ENCODE data around the gene ZNF74.
"Not testable (repeated sequence)": the region's sequence is repeated elsewhere in the genome, so short reads cannot be mapped to it uniquely, and the experiment has no call there.

Gene ZNF74

GRCh38 chr22:20406686-20407408, 12.9 kb downstream of the ZNF74 start:
- H3K36me3 ChIP-seq (ENCODE audit: control insufficient read depth in 1 of 2, insufficient read depth in 2 of 2, low read length in 2 of 2) = peaks cover 35 to 48% of the 10 kb centered on the region in 2 experiments
- no peak overlapping the region for H2BK120ac ChIP-seq (ENCODE audit: insufficient read depth, low read length, poor library complexity)
- H2BK12ac ChIP-seq (ENCODE audit: low read length) = no peak overlapping the region
- no peaks in the 10 kb centered on the region for H3K27me3 ChIP-seq (ENCODE audit: insufficient read depth, low read length)
- H3K9ac ChIP-seq (ENCODE audit: low read length) = no peak overlapping the region
- H3K18ac ChIP-seq (ENCODE audit: low read length) = no peak overlapping the region
- no peak for DNase-seq
- no CpG with 5 or more reads among the region's 13 CpGs for WGBS (ENCODE audit: extremely low coverage, insufficient coverage, insufficient read length)
- no peak overlapping the region for H3K4me2 ChIP-seq (ENCODE audit: low read length)
- no peak overlapping the region for H3K4ac ChIP-seq (ENCODE audit: low read depth, low read length)
- H3K4me3 ChIP-seq (ENCODE audit: low read depth, low read length) = no peak overlapping the region
- H3K79me1 ChIP-seq (ENCODE audit: low read length) = no peaks in the 10 kb centered on the region
- peaks cover 2% of the 10 kb centered on the region for H3K9me3 ChIP-seq (ENCODE audit: insufficient read depth, low read depth, low read length)
- H4K91ac ChIP-seq (ENCODE audit: low read depth, low read length) = no peak overlapping the region
- H2AK5ac ChIP-seq (ENCODE audit: low read length) = no peak overlapping the region
- H2BK5ac ChIP-seq (ENCODE audit: low read depth, low read length, poor library complexity) = no peak overlapping the region
- H3K27ac ChIP-seq (ENCODE audit: low read depth, low read length) = no peak overlapping the region
- H3K23ac ChIP-seq (ENCODE audit: low read length) = no peak overlapping the region
- no peaks in the 10 kb centered on the region for H3K79me2 ChIP-seq (ENCODE audit: control insufficient read depth, insufficient read depth, low read length, poor library complexity)
- H2AFZ ChIP-seq (ENCODE audit: insufficient read depth, low read length, poor library complexity) = no peak overlapping the region
- no peak overlapping the region for H4K8ac ChIP-seq (ENCODE audit: low read depth, low read length)
- no peak overlapping the region for H4K12ac ChIP-seq (ENCODE audit: low read depth, low read length)
- H3K14ac ChIP-seq (ENCODE audit: low read length) = no peak overlapping the region
- no peaks in the 10 kb centered on the region for H3K4me1 ChIP-seq (ENCODE audit: control insufficient read depth in 1 of 2, insufficient read depth in 2 of 2, low read length in 2 of 2)

- Histone ChIP-seq H3K23ac (ENCODE audit: low read length) (no peak overlapping the region), H3K36me3 (ENCODE audit: control insufficient read depth in 1 of 2, insufficient read depth in 2 of 2, low read length in 2 of 2) (peaks cover 35 to 47% of the 10 kb centered on the region in 2 experiments), H3K79me1 (ENCODE audit: low read length) (no peaks in the 10 kb centered on the region), H3K4me1 (ENCODE audit: control insufficient read depth in 1 of 2, insufficient read depth in 2 of 2, low read length in 2 of 2) (no peaks in the 10 kb centered on the region), H3K27ac (ENCODE audit: low read depth, low read length) (no peak overlapping the region), H4K91ac (ENCODE audit: low read depth, low read length) (no peak overlapping the region), H3K18ac (ENCODE audit: low read length) (no peak overlapping the region), H4K12ac (ENCODE audit: low read depth, low read length) (no peak overlapping the region), H2BK120ac (ENCODE audit: insufficient read depth, low read length, poor library complexity) (no peak overlapping the region), H3K4me3 (ENCODE audit: low read depth, low read length) (no peak overlapping the region), H3K14ac (ENCODE audit: low read length) (no peak overlapping the region), H2BK12ac (ENCODE audit: low read length) (no peak overlapping the region), H2BK5ac (ENCODE audit: low read depth, low read length, poor library complexity) (no peak overlapping the region), H2AFZ (ENCODE audit: insufficient read depth, low read length, poor library complexity) (no peak overlapping the region), H3K4ac (ENCODE audit: low read depth, low read length) (no peak overlapping the region), H3K9ac (ENCODE audit: low read length) (no peak overlapping the region), H3K9me3 (ENCODE audit: insufficient read depth, low read depth, low read length) (peaks cover 2% of the 10 kb centered on the region), H4K8ac (ENCODE audit: low read depth, low read length) (no peak overlapping the region), H3K79me2 (ENCODE audit: control insufficient read depth, insufficient read depth, low read length, poor library complexity) (no peaks in the 10 kb centered on the region), H3K27me3 (ENCODE audit: insufficient read depth, low read length) (no peaks in the 10 kb centered on the region), H2AK5ac (ENCODE audit: low read length) (no peak overlapping the region), H3K4me2 (ENCODE audit: low read length) (no peak overlapping the region)
- no CpG with 5 or more reads among the region's 3 CpGs for WGBS (ENCODE audit: extremely low coverage, insufficient coverage, insufficient read length)
- DNase-seq = no peak
These were observed 13.9 kb downstream of the ZNF74 start for GRCh38 chr22:20407829-20408228.

- no peak overlapping the region for H2BK12ac ChIP-seq (ENCODE audit: low read length)
- no peak overlapping the region for H3K4me3 ChIP-seq (ENCODE audit: low read depth, low read length)
- H3K4me2 ChIP-seq (ENCODE audit: low read length) = no peak overlapping the region
- H3K4ac ChIP-seq (ENCODE audit: low read depth, low read length) = no peak overlapping the region
- no peak overlapping the region for H2BK120ac ChIP-seq (ENCODE audit: insufficient read depth, low read length, poor library complexity)
- no peak overlapping the region for H4K8ac ChIP-seq (ENCODE audit: low read depth, low read length)
- H3K9ac ChIP-seq (ENCODE audit: low read length) = no peak overlapping the region
- DNase-seq = no peak
- no peak overlapping the region for H2BK5ac ChIP-seq (ENCODE audit: low read depth, low read length, poor library complexity)
- H4K91ac ChIP-seq (ENCODE audit: low read depth, low read length) = no peak overlapping the region
- no peak overlapping the region for H3K18ac ChIP-seq (ENCODE audit: low read length)
- no peak overlapping the region for H3K14ac ChIP-seq (ENCODE audit: low read length)
- H3K36me3 ChIP-seq (ENCODE audit: control insufficient read depth in 1 of 2, insufficient read depth in 2 of 2, low read length in 2 of 2) = peaks cover 29 to 37% of the 10 kb centered on the region in 2 experiments
- no peaks in the 10 kb centered on the region for H3K4me1 ChIP-seq (ENCODE audit: control insufficient read depth in 1 of 2, insufficient read depth in 2 of 2, low read length in 2 of 2)
- H3K79me1 ChIP-seq (ENCODE audit: low read length) = no peaks in the 10 kb centered on the region
- H4K12ac ChIP-seq (ENCODE audit: low read depth, low read length) = no peak overlapping the region
- H3K79me2 ChIP-seq (ENCODE audit: control insufficient read depth, insufficient read depth, low read length, poor library complexity) = no peaks in the 10 kb centered on the region
- no peak overlapping the region for H2AK5ac ChIP-seq (ENCODE audit: low read length)
- no peak overlapping the region for H3K27ac ChIP-seq (ENCODE audit: low read depth, low read length)
- no CpG with 5 or more reads among the region's 4 CpGs for WGBS (ENCODE audit: extremely low coverage, insufficient coverage, insufficient read length)
- no peak overlapping the region for H3K23ac ChIP-seq (ENCODE audit: low read length)
- H2AFZ ChIP-seq (ENCODE audit: insufficient read depth, low read length, poor library complexity) = no peak overlapping the region
- H3K27me3 ChIP-seq (ENCODE audit: insufficient read depth, low read length) = no peaks in the 10 kb centered on the region
- H3K9me3 ChIP-seq (ENCODE audit: insufficient read depth, low read depth, low read length) = peaks cover under 1% of the 10 kb centered on the region
These were observed 14.9 kb downstream of the ZNF74 start for GRCh38 chr22:20408891-20409290.

- H3K27ac ChIP-seq (ENCODE audit: low read depth, low read length); H3K27me3 ChIP-seq (ENCODE audit: insufficient read depth, low read length); H3K4me2 ChIP-seq (ENCODE audit: low read length); H3K9ac ChIP-seq (ENCODE audit: low read length); H2BK5ac ChIP-seq (ENCODE audit: low read depth, low read length, poor library complexity); DNase-seq; H4K8ac ChIP-seq (ENCODE audit: low read depth, low read length); H2AK5ac ChIP-seq (ENCODE audit: low read length); H3K79me2 ChIP-seq (ENCODE audit: control insufficient read depth, insufficient read depth, low read length, poor library complexity); H3K23ac ChIP-seq (ENCODE audit: low read length); H3K4me3 ChIP-seq (ENCODE audit: low read depth, low read length); H2AFZ ChIP-seq (ENCODE audit: insufficient read depth, low read length, poor library complexity); H2BK12ac ChIP-seq (ENCODE audit: low read length); H3K9me3 ChIP-seq (ENCODE audit: insufficient read depth, low read depth, low read length); H3K79me1 ChIP-seq (ENCODE audit: low read length); H4K91ac ChIP-seq (ENCODE audit: low read depth, low read length); H3K4ac ChIP-seq (ENCODE audit: low read depth, low read length); H2BK120ac ChIP-seq (ENCODE audit: insufficient read depth, low read length, poor library complexity); H4K12ac ChIP-seq (ENCODE audit: low read depth, low read length); H3K18ac ChIP-seq (ENCODE audit: low read length); H3K14ac ChIP-seq (ENCODE audit: low read length); H3K4me1 ChIP-seq (ENCODE audit: control insufficient read depth in 1 of 2, insufficient read depth in 2 of 2, low read length in 2 of 2): not testable (repeated sequence)
- H3K36me3 ChIP-seq (ENCODE audit: control insufficient read depth in 1 of 2, insufficient read depth in 2 of 2, low read length in 2 of 2) = peaks cover 29 to 34% of the 10 kb centered on the region in 2 experiments
- no CpG with 5 or more reads among the region's 3 CpGs for WGBS (ENCODE audit: extremely low coverage, insufficient coverage, insufficient read length)
These were observed 15.4 kb downstream of the ZNF74 start for GRCh38 chr22:20409385-20409784.

Measured in trophoblast cell (in vitro differentiated cells and primary cell).